Measurements from ENCODE around the gene EXOSC10.

GRCh38 chr1:11054181-11054580 is 45.5 kb downstream of the EXOSC10 start:
- TF ChIP-seq STAT1 (IDR thresholded peaks at IDR 0.05; ENCODE audit: unreplicated experiment), result no peak
- TF ChIP-seq POLR2AphosphoS5 (IDR thresholded peaks at IDR 0.05; ENCODE audit: low read depth), result no peak
- no peak for TF ChIP-seq CTCF (conservative IDR thresholded peaks at IDR 0.05; ENCODE audit: low read depth in 2 of 2)
- no peak for TF ChIP-seq EZH2 (IDR thresholded peaks at IDR 0.05; ENCODE audit: low read depth, unreplicated experiment)
- no peak for TF ChIP-seq CREB1 (CRISPR knock-in tag; IDR thresholded peaks at IDR 0.05; ENCODE audit: low read depth)
- TF ChIP-seq EZH2phosphoT487 (IDR thresholded peaks at IDR 0.05; ENCODE audit: unreplicated experiment), result no peak
- TF ChIP-seq REST (IDR thresholded peaks at IDR 0.05; ENCODE audit: unreplicated experiment), result peak; percentile 9
- no peak for TF ChIP-seq JUNB (IDR thresholded peaks at IDR 0.05; ENCODE audit: unreplicated experiment)
